ENCODE measurements around the gene NGB. TPM values are rescaled to one million over a fixed set of nuclear protein-coding genes. Genes with fewer than 3 reads are reported as not detected.
"Not testable (repeated sequence)": the region's sequence is repeated elsewhere in the genome, so short reads cannot be mapped to it uniquely, and the experiment has no call there.

The NGB gene, protein sequence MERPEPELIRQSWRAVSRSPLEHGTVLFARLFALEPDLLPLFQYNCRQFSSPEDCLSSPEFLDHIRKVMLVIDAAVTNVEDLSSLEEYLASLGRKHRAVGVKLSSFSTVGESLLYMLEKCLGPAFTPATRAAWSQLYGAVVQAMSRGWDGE
- total RNA-seq, result 0.14 TPM
- polyA plus RNA-seq, result 0.41 TPM
- long read RNA-seq, donor 1, result 0 reads
- long read RNA-seq, donor 2, result 0 reads
- long read RNA-seq, donor 3, result 0 reads
- long read RNA-seq, donor 4, result 0 reads
- long read RNA-seq, donor 5, result 0 reads
- long read RNA-seq, donor 6, result 0 reads
- long read RNA-seq, donor 7, result 0 reads
- long read RNA-seq, donor 8, result 0 reads
- long read RNA-seq, donor 9, result 0 reads
- long read RNA-seq, donor 10, result 0 reads

DNA sequence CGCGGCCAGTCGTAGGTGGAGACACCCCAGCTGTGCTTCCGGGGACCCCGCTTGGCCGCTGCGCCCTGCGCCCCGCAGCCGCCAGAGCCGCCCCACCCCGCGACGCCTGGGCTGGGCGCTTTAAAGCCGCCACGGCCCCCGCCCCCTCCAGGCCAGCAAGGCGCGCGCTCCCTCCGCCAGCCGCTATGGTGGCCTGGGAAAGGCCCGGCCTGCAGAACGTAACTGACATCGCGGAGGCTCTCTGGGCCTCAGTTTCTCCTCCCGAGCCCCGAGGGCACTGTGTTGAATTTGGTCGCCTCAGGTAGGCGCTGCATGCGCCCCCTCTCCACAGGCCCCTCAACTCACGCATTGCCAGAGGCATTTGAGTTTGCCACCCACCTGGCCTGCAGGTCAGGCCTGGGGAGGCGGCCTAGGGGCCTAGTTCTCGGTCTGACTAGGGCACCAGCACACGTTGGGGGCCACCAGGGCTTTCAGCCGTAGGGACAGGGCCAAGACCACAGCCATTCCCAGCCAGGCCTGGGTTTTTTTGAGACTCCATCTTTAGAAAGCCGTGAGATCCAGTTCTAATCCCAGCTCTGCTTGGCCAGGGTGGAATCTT is at the start of gene NGB:
TSS of gene NGB (minus strand) at position 94 of the 598 bp plus-strand sequence. CDS start 269 bp downstream, outside the sequence.
- Histone ChIP-seq H3K4me3 (ENCODE audit: low read length in 2 of 2) (no peak within 1 kb of the TSS), H3K4me1 (ENCODE audit: control insufficient read depth in 2 of 2, insufficient read depth in 2 of 2, low read length in 2 of 2) (no peaks in the 10 kb centered on the region), H3K27me3 (ENCODE audit: control insufficient read depth in 2 of 2, insufficient read depth in 1 of 2, low read length in 1 of 2) (peaks cover 36 to 55% of the 10 kb centered on the region in 2 donors), H3K27ac (ENCODE audit: low read depth in 1 of 2, low read length in 1 of 2) (no peak within 1 kb of the TSS), H3K9me3 (ENCODE audit: control insufficient read depth in 2 of 2, insufficient read depth in 1 of 2, low read length in 1 of 2) (no peaks in the 10 kb centered on the region), H3K36me3 (ENCODE audit: control insufficient read depth in 2 of 2, insufficient read depth in 2 of 2, low read length in 1 of 2) (no peaks in the 10 kb centered on the region)
- 25% methylated on average over 38 of the region's 38 CpGs for WGBS
- no peak for DNase-seq (ENCODE audit: low read depth in 6 of 9, low spot score in 9 of 9)

DNA sequence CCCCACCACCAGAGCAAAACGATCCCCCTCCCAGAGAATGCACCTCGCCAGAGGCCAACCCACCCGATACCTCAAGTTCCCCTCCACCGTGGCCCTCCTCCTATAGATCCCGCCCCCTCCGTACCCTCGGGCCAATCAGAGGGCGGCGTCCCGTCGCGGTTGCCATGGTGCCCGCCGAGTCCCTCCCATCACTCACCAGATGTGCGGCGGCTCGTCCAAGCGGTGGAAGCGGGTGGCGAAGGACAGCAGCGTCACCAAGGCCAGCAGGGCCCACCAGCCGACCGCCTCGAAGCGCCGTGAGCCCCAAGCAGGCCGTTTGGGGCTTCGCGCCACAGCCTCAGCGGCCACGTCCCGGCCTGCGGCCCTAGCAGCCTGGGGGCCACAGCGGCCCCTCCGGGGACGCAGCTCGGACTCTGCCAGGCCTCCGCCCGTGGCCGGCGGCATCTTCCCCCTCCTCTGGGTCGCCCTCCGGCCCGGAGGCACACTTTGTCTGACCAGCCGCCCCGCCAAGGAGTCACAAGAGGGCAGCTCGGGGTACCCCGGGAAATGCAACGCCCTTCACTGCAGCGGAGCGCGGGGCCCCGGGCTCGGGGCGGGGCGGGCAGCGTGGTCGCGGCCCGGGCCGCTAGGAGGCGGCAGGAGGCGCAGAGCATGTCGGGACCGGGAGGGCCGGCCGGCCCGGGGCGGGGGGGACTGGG is 49.4 kb upstream of the NGB start, which contains the start of gene POMT2:
TSS of gene POMT2 (minus strand) at position 646 of the 698 bp plus-strand sequence. CDS start at position 444, 202 bp downstream.
- Histone ChIP-seq H3K4me3 (ENCODE audit: low read length in 2 of 2) (peak within 1 kb of the TSS; percentile 90 to 91), H3K4me1 (ENCODE audit: control insufficient read depth in 2 of 2, insufficient read depth in 2 of 2, low read length in 2 of 2) (peaks cover 3 to 12% of the 10 kb centered on the region in 2 donors), H3K9me3 (ENCODE audit: control insufficient read depth in 2 of 2, insufficient read depth in 1 of 2, low read length in 1 of 2) (no peaks in the 10 kb centered on the region), H3K27ac (ENCODE audit: low read depth in 1 of 2, low read length in 1 of 2) (peak within 1 kb of the TSS; percentile 100), H3K27me3 (ENCODE audit: control insufficient read depth in 2 of 2, insufficient read depth in 1 of 2, low read length in 1 of 2) (no peaks in the 10 kb centered on the region), H3K36me3 (ENCODE audit: control insufficient read depth in 2 of 2, insufficient read depth in 2 of 2, low read length in 1 of 2) (no peaks in the 10 kb centered on the region)
- under 1% methylated on average over 69 of the region's 69 CpGs for WGBS
- DNase-seq (ENCODE audit: low read depth in 6 of 9, low spot score in 9 of 9), result peak; percentile 67 to 94 (median 84)

DNA sequence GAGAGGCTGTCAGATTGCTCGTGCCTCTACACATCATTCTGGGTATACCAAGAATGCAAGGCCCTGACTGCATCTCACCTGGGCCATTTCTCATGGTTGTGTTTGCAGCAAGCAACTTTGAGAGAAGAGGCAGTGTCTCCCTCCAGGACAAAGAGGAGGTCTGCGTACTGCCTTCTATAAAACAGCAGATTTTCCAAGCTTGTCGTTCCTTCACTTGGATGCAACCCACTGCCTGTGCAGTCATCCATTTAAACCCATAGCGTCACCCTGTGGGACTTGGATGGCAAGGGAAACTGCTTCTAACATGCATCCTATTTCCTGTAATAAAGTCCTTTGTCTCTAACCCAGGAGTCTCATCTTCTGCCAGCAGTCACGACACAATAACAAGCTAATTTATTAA is 48.4 kb upstream of the NGB start:
- H3K27ac ChIP-seq (ENCODE audit: low read depth in 1 of 2, low read length in 1 of 2), result peak overlapping the region in 1 of 2 donors; percentile 4
- 90% methylated on average over 5 of the region's 5 CpGs for WGBS
- H3K9me3 ChIP-seq (ENCODE audit: control insufficient read depth in 2 of 2, insufficient read depth in 1 of 2, low read length in 1 of 2), result no peaks in the 10 kb centered on the region
- no peaks in the 10 kb centered on the region for H3K36me3 ChIP-seq (ENCODE audit: control insufficient read depth in 2 of 2, insufficient read depth in 2 of 2, low read length in 1 of 2)
- no peaks in the 10 kb centered on the region for H3K27me3 ChIP-seq (ENCODE audit: control insufficient read depth in 2 of 2, insufficient read depth in 1 of 2, low read length in 1 of 2)
- no peak overlapping the region for H3K4me3 ChIP-seq (ENCODE audit: low read length in 2 of 2)
- peak in 1 of 9 donors; percentile 9 for DNase-seq (ENCODE audit: low read depth in 6 of 9, low spot score in 9 of 9)
- H3K4me1 ChIP-seq (ENCODE audit: control insufficient read depth in 2 of 2, insufficient read depth in 2 of 2, low read length in 2 of 2), result peaks cover 3 to 12% of the 10 kb centered on the region in 2 donors

DNA sequence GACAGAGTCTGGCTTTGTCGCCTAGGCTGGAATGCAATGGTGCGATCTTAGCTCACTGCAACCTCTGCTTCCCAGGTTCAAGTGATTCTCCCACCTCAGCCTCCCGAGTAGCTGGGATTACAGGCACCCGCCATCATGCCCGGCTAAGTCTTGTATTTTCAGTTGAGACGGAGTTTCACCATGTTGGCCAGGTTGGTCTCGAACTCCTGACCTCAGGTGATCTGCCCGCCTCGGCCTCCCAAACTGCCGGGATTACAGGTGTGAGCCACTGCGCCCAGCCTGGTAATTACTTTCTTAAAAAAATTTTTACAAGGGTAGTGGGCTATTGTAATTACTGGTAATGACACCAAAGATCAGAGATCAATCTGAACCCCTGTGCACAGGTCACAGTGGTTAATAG is 47.8 kb upstream of the NGB start:
- not testable (repeated sequence) for H3K9me3 ChIP-seq (ENCODE audit: control insufficient read depth in 2 of 2, insufficient read depth in 1 of 2, low read length in 1 of 2); H3K36me3 ChIP-seq (ENCODE audit: control insufficient read depth in 2 of 2, insufficient read depth in 2 of 2, low read length in 1 of 2); H3K4me3 ChIP-seq (ENCODE audit: low read length in 2 of 2); H3K27me3 ChIP-seq (ENCODE audit: control insufficient read depth in 2 of 2, insufficient read depth in 1 of 2, low read length in 1 of 2); H3K27ac ChIP-seq (ENCODE audit: low read depth in 1 of 2, low read length in 1 of 2); DNase-seq (ENCODE audit: low read depth in 6 of 9, low spot score in 9 of 9)
- 96% methylated on average over 11 of the region's 11 CpGs for WGBS
- peaks cover 3 to 12% of the 10 kb centered on the region in 2 donors for H3K4me1 ChIP-seq (ENCODE audit: control insufficient read depth in 2 of 2, insufficient read depth in 2 of 2, low read length in 2 of 2)

DNA sequence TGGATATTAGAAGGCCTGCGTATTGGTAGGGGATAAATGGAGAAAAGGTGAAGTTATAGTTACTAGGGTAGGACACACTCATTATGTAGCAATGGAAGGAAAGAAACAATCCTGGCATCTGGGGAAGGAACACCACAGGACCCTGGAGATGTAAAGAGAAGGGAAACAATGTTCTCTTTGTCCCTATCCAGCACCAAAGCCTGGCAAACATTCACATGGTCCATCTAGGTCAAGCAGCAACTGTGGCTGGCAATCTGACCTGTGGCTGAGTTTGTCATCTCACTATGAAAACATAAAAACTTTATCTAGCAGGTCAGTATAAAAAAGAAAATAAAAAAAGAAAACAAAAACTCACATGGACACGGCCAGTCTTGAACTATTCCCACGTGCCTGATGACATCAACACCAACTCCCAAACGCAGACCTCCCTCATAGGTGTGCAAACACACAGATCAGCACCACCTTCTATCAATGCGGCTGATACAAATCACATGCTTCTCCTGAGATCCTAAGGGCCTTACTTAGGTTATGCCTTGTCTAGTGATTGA is 47.1 kb upstream of the NGB start:
- WGBS, result 86% methylated on average over 5 of the region's 5 CpGs
- peaks cover 3 to 12% of the 10 kb centered on the region in 2 donors for H3K4me1 ChIP-seq (ENCODE audit: control insufficient read depth in 2 of 2, insufficient read depth in 2 of 2, low read length in 2 of 2)
- H3K4me3 ChIP-seq (ENCODE audit: low read length in 2 of 2), result no peak overlapping the region
- H3K36me3 ChIP-seq (ENCODE audit: control insufficient read depth in 2 of 2, insufficient read depth in 2 of 2, low read length in 1 of 2), result no peaks in the 10 kb centered on the region
- DNase-seq (ENCODE audit: low read depth in 6 of 9, low spot score in 9 of 9), result no peak
- H3K9me3 ChIP-seq (ENCODE audit: control insufficient read depth in 2 of 2, insufficient read depth in 1 of 2, low read length in 1 of 2), result no peaks in the 10 kb centered on the region
- H3K27ac ChIP-seq (ENCODE audit: low read depth in 1 of 2, low read length in 1 of 2), result no peak overlapping the region
- no peaks in the 10 kb centered on the region for H3K27me3 ChIP-seq (ENCODE audit: control insufficient read depth in 2 of 2, insufficient read depth in 1 of 2, low read length in 1 of 2)

DNA sequence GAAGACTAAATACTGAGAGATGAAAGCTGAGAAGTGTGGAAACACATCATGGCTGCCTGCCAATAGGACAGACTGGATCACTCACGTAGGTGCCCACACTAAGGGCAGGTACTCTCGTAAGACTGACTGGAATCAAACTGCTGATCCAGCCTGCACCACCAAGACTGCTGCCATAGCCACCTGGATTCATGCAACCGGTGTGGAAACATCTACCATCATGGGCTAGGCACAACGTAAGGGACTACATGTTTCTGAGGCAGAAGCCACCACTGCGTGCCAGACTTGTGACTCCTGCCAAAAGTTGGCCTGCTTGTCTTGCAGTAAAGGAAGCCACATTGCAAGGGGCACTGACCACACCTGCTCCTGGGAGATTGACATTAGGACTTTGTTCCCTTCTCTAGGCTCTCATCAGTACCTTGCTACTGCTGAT is 45.9 kb upstream of the NGB start:
- no peak overlapping the region for H3K4me3 ChIP-seq (ENCODE audit: low read length in 2 of 2)
- no peaks in the 10 kb centered on the region for H3K27me3 ChIP-seq (ENCODE audit: control insufficient read depth in 2 of 2, insufficient read depth in 1 of 2, low read length in 1 of 2)
- peaks cover 3 to 6% of the 10 kb centered on the region in 2 donors for H3K4me1 ChIP-seq (ENCODE audit: control insufficient read depth in 2 of 2, insufficient read depth in 2 of 2, low read length in 2 of 2)
- H3K9me3 ChIP-seq (ENCODE audit: control insufficient read depth in 2 of 2, insufficient read depth in 1 of 2, low read length in 1 of 2), result no peaks in the 10 kb centered on the region
- H3K27ac ChIP-seq (ENCODE audit: low read depth in 1 of 2, low read length in 1 of 2), result no peak overlapping the region
- no peak for DNase-seq (ENCODE audit: low read depth in 6 of 9, low spot score in 9 of 9)
- H3K36me3 ChIP-seq (ENCODE audit: control insufficient read depth in 2 of 2, insufficient read depth in 2 of 2, low read length in 1 of 2), result no peaks in the 10 kb centered on the region
- 94% methylated on average over 5 of the region's 5 CpGs for WGBS

DNA sequence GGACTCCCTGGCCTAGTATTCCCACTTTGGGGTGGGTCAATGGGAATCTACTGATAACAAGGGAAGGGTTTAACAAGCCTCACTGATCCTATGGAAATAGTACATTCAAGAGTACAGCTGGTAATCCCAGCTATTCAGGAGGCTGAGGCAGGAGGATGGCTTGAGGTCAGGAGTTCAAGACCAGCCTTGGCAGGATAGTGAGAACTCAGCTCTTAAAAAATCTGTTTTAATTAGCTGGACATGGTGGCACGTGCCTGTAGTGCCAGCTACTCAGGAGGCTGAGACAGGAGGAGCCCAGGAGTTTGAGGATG is 45.1 kb upstream of the NGB start:
- no peak for DNase-seq (ENCODE audit: low read depth in 6 of 9, low spot score in 9 of 9)
- 76% methylated on average over 1 of the region's 1 CpG for WGBS
- Histone ChIP-seq H3K4me1 (ENCODE audit: control insufficient read depth in 2 of 2, insufficient read depth in 2 of 2, low read length in 2 of 2) (peaks cover 3 to 4% of the 10 kb centered on the region in 2 donors), H3K9me3 (ENCODE audit: control insufficient read depth in 2 of 2, insufficient read depth in 1 of 2, low read length in 1 of 2) (no peaks in the 10 kb centered on the region), H3K4me3 (ENCODE audit: low read length in 2 of 2) (no peak overlapping the region), H3K27ac (ENCODE audit: low read depth in 1 of 2, low read length in 1 of 2) (no peak overlapping the region), H3K27me3 (ENCODE audit: control insufficient read depth in 2 of 2, insufficient read depth in 1 of 2, low read length in 1 of 2) (no peaks in the 10 kb centered on the region), H3K36me3 (ENCODE audit: control insufficient read depth in 2 of 2, insufficient read depth in 2 of 2, low read length in 1 of 2) (no peaks in the 10 kb centered on the region)

DNA sequence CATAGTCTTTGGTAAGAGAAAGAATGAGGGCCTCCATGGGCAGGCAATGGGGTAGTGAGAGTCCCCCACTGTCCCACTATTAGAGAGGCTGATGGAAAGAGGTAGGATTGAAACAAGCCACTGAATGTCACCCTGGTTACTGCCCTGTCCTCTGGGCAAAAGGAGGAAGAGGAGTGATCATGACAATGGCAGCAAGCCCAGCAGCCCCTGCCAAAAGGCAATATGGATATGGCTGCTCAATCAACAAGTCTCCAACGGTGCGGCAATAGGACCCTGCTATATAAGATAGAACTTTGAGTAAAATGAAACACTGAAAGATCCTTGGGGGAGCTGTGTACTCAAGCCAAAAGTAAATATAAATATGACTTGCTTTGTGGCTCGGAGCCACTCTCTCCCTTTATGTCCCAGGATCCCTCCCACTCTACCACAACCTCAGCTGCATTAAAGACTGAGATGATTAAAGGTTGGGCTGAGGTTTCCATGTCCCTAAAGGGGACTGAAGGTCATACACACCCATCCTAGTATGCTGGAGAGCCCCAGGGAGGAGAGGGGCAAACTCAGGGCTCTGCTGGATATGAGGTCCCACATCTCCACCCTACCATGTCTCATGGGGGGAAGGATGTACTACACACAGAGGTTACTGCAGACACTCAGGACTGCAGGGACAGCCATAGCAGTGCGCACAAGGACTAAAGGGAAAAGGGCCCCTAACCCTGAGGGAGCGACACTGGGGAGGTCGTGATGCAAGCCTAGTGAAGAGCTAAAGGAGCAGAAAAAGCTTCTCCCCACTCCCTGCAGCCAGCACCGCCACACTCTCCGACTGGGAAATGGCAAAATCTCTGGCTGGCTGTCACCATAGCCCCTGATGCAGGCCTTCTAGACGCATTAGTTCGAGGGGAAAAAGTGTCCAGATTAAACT is 43.8 kb upstream of the NGB start:
- Histone ChIP-seq H3K9me3 (ENCODE audit: control insufficient read depth in 2 of 2, insufficient read depth in 1 of 2, low read length in 1 of 2) (no peaks in the 10 kb centered on the region), H3K4me1 (ENCODE audit: control insufficient read depth in 2 of 2, insufficient read depth in 2 of 2, low read length in 2 of 2) (peaks cover 0 to under 1% of the 10 kb centered on the region in 2 donors), H3K27me3 (ENCODE audit: control insufficient read depth in 2 of 2, insufficient read depth in 1 of 2, low read length in 1 of 2) (no peaks in the 10 kb centered on the region), H3K36me3 (ENCODE audit: control insufficient read depth in 2 of 2, insufficient read depth in 2 of 2, low read length in 1 of 2) (no peaks in the 10 kb centered on the region), H3K4me3 (ENCODE audit: low read length in 2 of 2) (no peak overlapping the region), H3K27ac (ENCODE audit: low read depth in 1 of 2, low read length in 1 of 2) (no peak overlapping the region)
- DNase-seq (ENCODE audit: low read depth in 6 of 9, low spot score in 9 of 9), result no peak
- WGBS, result 94% methylated on average over 10 of the region's 10 CpGs

Data from thymus (tissue), 14 donors.